Measurements from ENCODE around the gene MEN1. TPM values are rescaled to one million over a fixed set of nuclear protein-coding genes. Genes with fewer than 3 reads are reported as not detected.
A peak's percentile ranks its signal among the peaks of the same experiment; 100 is the strongest.

Gene MEN1
- total RNA-seq, 1 experiment from 2014 or later: 46.1 TPM

DNA sequence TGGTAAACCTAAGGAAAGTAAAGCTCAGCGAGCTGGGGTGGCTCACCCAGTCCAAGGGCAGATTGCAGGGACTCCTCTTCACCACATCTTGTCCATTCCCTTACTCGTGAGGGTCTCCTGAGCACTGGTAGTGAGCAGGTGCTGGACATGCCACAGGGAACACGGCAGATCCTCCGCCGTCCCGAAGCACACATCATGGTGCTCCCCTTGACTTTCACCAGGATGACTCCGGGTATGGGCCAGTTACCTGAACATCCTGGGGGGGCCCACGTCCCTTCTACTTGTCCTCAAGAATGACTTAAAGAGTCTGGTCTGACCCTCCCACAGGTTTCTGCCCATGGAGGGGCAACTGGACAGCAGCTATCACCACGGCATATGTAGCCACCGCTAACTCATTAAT lies 24.0 kb downstream of the MEN1 start:
- Histone ChIP-seq H3K27me3 (ENCODE audit: low read length) (no peaks in the 10 kb centered on the region), H3F3A (ENCODE audit: low read length, unreplicated experiment) (no peaks in the 10 kb centered on the region), H3K9me3 (ENCODE audit: low read length) (no peaks in the 10 kb centered on the region), H3K79me2 (ENCODE audit: low read length) (no peaks in the 10 kb centered on the region), H3K9ac (ENCODE audit: low read length) (no peak overlapping the region), H3K4me1 (ENCODE audit: insufficient read depth, low read length) (no peaks in the 10 kb centered on the region), H3K36me3 (ENCODE audit: low read depth, low read length) (no peaks in the 10 kb centered on the region; the same call in 1 of the 2 replicates), H4K20me1 (ENCODE audit: low read length) (no peaks in the 10 kb centered on the region), H2AFZ (ENCODE audit: low read length) (no peak overlapping the region), H3K27ac (ENCODE audit: low read length) (no peak overlapping the region), H3K4me2 (ENCODE audit: low read length) (no peak overlapping the region), H3K4me3 (ENCODE audit: low read length) (no peak overlapping the region), H3K9me2 (replicated peaks; ENCODE audit: low read length) (no peaks in the 10 kb centered on the region)
- BruUV-seq (replicated peaks): no TSS peak
- ChIA-PET CTCF (interaction anchor here (0.7 kb wide), 1 partner anchor 9 kb away, joined by 6 read pairs; no protein-coding TSS in a partner anchor), POLR2A (ENCODE audit: unreplicated experiment) (no interaction called here)
- TF ChIP-seq, protein P1, sequence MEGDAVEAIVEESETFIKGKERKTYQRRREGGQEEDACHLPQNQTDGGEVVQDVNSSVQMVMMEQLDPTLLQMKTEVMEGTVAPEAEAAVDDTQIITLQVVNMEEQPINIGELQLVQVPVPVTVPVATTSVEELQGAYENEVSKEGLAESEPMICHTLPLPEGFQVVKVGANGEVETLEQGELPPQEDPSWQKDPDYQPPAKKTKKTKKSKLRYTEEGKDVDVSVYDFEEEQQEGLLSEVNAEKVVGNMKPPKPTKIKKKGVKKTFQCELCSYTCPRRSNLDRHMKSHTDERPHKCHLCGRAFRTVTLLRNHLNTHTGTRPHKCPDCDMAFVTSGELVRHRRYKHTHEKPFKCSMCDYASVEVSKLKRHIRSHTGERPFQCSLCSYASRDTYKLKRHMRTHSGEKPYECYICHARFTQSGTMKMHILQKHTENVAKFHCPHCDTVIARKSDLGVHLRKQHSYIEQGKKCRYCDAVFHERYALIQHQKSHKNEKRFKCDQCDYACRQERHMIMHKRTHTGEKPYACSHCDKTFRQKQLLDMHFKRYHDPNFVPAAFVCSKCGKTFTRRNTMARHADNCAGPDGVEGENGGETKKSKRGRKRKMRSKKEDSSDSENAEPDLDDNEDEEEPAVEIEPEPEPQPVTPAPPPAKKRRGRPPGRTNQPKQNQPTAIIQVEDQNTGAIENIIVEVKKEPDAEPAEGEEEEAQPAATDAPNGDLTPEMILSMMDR (conservative IDR thresholded peaks at IDR 0.05; ENCODE audit: low read depth, low read length): no peak
- no peak for TF ChIP-seq EZH2 (IDR thresholded peaks at IDR 0.05; ENCODE audit: low read length, unreplicated experiment)
- no peak for TF ChIP-seq EZH2phosphoT487 (IDR thresholded peaks at IDR 0.05; ENCODE audit: borderline replicate concordance, low read length)
- intact Hi-C loops (cut with micrococcal nuclease): no loop called here
- ATAC-seq (no peak), DNase-seq (no peak)

DNA sequence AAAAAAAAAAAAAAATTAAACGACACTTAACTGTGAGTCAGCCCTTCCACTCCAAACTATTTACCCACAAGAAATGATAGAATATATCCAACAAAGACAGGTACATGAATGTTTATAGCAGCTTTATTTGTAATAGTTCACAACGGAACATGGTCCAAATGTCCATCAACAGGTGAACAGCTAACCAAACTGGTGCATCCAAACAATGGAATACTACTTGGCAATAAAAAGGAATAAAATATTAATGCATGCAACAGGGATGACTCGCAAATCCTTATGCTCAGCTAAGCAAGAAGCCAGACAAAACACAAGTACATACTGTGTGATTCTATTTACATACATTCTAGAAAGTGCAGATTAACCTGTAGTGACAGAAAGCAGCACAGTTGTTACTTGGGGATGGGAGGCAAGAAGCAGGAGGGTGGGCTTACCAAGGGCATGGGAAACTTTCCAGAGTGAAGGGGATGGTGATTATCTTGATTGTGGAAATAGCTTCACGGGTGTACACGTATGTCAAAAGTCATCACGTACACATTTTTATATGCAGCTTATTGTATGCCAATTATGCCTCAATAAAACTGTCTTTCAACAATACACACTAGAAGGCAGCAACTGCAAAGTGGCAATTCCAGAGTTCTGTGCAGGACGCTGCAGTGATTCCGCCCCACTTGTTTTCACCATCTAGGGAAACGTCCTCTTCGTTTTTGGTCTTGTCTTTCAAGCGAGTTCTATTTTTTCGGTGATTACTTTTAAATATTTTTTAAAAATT lies 25.4 kb downstream of the MEN1 start:
- Histone ChIP-seq H3K79me2 (ENCODE audit: low read length) (no peaks in the 10 kb centered on the region), H3K36me3 (ENCODE audit: low read depth, low read length) (no peaks in the 10 kb centered on the region; the same call in 1 of the 2 replicates), H3K27me3 (ENCODE audit: low read length) (no peaks in the 10 kb centered on the region), H2AFZ (ENCODE audit: low read length) (no peak overlapping the region), H3K4me3 (ENCODE audit: low read length) (no peak overlapping the region), H3K4me2 (ENCODE audit: low read length) (no peak overlapping the region), H3F3A (ENCODE audit: low read length, unreplicated experiment) (no peaks in the 10 kb centered on the region), H3K9ac (ENCODE audit: low read length) (no peak overlapping the region), H3K27ac (ENCODE audit: low read length) (no peak overlapping the region), H3K9me3 (ENCODE audit: low read length) (no peaks in the 10 kb centered on the region), H3K4me1 (ENCODE audit: insufficient read depth, low read length) (no peaks in the 10 kb centered on the region), H4K20me1 (ENCODE audit: low read length) (no peaks in the 10 kb centered on the region), H3K9me2 (replicated peaks; ENCODE audit: low read length) (no peaks in the 10 kb centered on the region)
- intact Hi-C loops (cut with micrococcal nuclease): no loop called here
- ChIA-PET CTCF (interaction anchor here (0.6 to 0.8 kb wide), 2 partner anchors 44 to 515 kb away, joined by 4 read pairs; no protein-coding TSS in a partner anchor), POLR2A (ENCODE audit: unreplicated experiment) (no interaction called here)
- ATAC-seq: peak; percentile 20; the same call in 1 of the 2 replicates
- TF ChIP-seq, protein P1 (conservative IDR thresholded peaks at IDR 0.05; ENCODE audit: low read depth, low read length): no peak
- TF ChIP-seq EZH2 (IDR thresholded peaks at IDR 0.05; ENCODE audit: low read length, unreplicated experiment): no peak
- no peak for TF ChIP-seq EZH2phosphoT487 (IDR thresholded peaks at IDR 0.05; ENCODE audit: borderline replicate concordance, low read length)
- no TSS peak for BruUV-seq (replicated peaks)
- DNase-seq: no peak
